Erythroblast (primary cell): ENCODE measurements around the gene EPB41L2.

Experiments used
- GATA1 ChIP-seq: IDR thresholded peaks from 2 replicates; pipeline ENCODE4 v1.6.1; 2011; ENCODE audit warnings: low read depth, mild to moderate bottlenecking, control low read depth, low read length, moderate library complexity
- POLR2A ChIP-seq: IDR thresholded peaks from 2 replicates; pipeline ENCODE4 v1.6.1; 2011; ENCODE audit warnings: mild to moderate bottlenecking, low read length

GRCh38 chr6:130996635-130997034, 66.4 kb downstream of the EPB41L2 start:
- TF ChIP-seq POLR2A (no peak), GATA1 (no peak)
